ENCODE data around the gene COX20.

Gene COX20

DNA sequence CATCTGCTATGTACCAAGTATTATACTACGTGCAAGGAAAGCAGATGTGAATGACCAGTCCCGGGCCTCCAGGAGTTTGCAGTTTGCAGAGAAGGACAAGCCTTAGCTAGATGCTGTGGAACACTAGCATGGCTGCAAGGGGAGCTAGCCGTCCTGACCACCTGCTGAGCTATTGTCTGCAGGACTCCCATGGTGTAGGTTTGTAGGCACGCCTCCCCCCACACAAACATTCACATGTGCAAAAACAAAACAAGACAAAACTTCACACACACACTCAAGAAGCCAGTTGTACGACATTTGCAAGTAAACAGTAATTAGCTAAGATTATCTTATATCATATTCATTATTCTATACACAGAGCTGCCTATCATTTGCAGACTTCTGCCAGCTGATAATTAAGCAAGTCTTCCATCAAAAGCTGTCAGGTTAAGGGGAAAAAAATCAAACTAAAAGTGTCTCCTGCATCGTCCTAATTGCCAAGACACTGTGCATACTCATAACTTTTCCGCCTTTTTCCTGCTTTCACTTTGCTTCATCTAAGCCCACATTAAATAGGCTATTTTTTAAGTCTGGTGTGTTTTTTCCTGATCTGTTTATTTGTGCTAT, 39.6 kb downstream of the COX20 start:
- DNase-seq (ENCODE audit: insufficient read length, low spot score) (no peak), FAIRE-seq (no peak)
- no peak for TF ChIP-seq TAF1 (IDR thresholded peaks at IDR 0.05; ENCODE audit: low read depth, low read length)
- no peak for TF ChIP-seq SPI1 (IDR thresholded peaks at IDR 0.05; ENCODE audit: low read depth, low read length)

DNA sequence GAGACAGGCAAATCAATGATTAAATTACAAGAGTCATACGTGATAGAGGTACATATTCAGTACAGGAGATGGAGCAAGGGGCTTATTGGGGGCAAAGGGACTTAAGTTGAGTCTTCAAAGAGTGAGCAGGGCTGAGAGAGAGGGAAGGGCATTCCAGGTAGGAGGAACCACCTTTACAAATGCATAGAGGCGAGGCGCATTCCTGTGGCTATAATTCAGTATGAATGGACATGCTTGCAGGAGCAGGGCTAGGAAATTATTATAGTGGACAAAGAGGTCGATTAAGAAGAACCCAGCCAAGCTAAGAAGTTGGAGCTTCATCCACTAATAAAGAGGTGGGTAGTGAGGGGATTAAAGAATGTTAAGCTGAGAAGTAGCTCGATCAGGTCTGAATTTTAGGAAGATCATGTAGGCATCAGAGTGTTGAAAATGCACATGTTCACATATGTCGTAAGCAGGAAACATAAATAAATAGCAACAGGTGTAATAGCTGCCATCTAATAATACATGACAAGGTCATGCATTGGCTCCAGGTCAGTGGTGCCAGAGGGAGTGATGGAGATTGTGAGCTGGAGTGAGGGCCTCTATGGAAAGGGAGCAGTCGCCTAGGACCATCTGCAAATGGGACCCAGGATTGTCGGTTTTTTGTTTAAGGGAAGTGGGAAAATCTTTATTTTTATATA, 40.9 kb downstream of the COX20 start:
- FAIRE-seq (no peak), DNase-seq (ENCODE audit: insufficient read length, low spot score) (no peak)
- TF ChIP-seq PAX5 (IDR thresholded peaks at IDR 0.05; ENCODE audit: insufficient read depth, low read length, severe bottlenecking) (no peak), TAF1 (IDR thresholded peaks at IDR 0.05; ENCODE audit: low read depth, low read length) (no peak), POU2F2 (IDR thresholded peaks at IDR 0.05; ENCODE audit: low read depth, low read length) (no peak), SPI1 (IDR thresholded peaks at IDR 0.05; ENCODE audit: low read depth, low read length) (no peak), POLR2A (IDR thresholded peaks at IDR 0.05; ENCODE audit: low read depth, low read length) (no peak), POLR2AphosphoS5 (IDR thresholded peaks at IDR 0.05; ENCODE audit: low read depth, low read length) (no peak)

DNA sequence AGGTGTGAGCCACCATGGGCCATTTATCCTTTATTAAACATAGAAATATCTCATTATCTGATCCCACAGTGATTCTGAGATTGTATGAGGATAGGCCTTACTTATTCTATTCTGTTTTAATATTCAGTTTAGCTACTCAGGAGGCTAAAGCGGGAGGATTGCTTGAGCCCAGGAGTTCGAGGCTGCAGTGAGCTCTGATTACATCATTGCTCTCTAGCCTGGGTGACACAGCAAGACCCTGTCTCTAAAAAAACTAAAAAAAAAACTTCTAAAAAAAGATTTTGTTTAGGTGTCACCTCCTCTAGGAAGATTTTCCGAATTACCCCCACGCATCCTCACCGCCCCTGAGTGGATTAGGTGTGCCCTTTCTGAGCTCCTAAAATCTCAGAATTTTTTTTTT, 43.2 kb downstream of the COX20 start:
- DNase-seq (ENCODE audit: insufficient read length, low spot score) = no peak
- TF ChIP-seq POU2F2 (IDR thresholded peaks at IDR 0.05; ENCODE audit: low read depth, low read length) (no peak), POLR2AphosphoS5 (IDR thresholded peaks at IDR 0.05; ENCODE audit: low read depth, low read length) (no peak), SPI1 (IDR thresholded peaks at IDR 0.05; ENCODE audit: low read depth, low read length) (no peak), TAF1 (IDR thresholded peaks at IDR 0.05; ENCODE audit: low read depth, low read length) (no peak), PAX5 (IDR thresholded peaks at IDR 0.05; ENCODE audit: insufficient read depth, low read length, severe bottlenecking) (no peak)
- FAIRE-seq = no peak

DNA sequence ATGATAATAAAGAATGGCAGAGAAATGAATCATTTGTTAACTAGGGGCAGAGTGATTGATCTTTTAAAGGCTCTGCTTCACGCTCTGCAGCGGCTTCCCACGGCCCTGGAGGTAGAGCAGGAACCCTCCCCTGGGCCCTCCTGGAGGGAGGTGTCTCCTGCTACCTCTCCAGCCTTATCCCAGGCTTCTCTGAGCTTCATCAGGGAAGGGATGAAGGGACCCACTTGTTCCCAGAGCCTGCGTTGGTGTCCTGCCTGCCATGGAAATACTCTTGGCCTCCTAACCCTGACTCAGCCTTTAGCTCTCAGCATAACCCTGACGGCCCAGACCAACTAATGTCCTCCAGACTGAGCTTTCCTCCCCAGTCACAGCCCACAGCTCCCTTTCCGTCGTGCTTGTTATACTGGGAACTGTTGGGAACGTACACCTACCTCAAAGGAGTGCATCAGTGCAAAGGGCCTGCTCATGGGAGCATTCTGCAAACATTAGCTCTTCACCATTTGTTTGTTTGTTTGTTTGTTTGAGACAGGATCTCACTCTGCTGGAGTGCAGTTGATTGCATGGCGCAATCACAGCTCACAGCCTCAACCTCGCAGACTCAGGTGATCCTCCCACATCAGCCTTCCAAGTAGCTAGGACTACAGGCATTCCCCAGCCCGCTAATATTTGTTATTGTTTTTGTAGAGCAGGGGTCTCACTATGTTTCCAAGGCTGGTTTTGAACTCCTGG, 46.3 kb downstream of the COX20 start:
- no peak for DNase-seq (ENCODE audit: insufficient read length, low spot score)
- TF ChIP-seq POLR2A (IDR thresholded peaks at IDR 0.05; ENCODE audit: low read depth, low read length) = no peak
- no peak for TF ChIP-seq PAX5 (IDR thresholded peaks at IDR 0.05; ENCODE audit: insufficient read depth, low read length, severe bottlenecking)
- no peak for TF ChIP-seq POLR2AphosphoS5 (IDR thresholded peaks at IDR 0.05; ENCODE audit: low read depth, low read length)
- TF ChIP-seq TAF1 (IDR thresholded peaks at IDR 0.05; ENCODE audit: low read depth, low read length) = no peak
- no peak for FAIRE-seq

DNA sequence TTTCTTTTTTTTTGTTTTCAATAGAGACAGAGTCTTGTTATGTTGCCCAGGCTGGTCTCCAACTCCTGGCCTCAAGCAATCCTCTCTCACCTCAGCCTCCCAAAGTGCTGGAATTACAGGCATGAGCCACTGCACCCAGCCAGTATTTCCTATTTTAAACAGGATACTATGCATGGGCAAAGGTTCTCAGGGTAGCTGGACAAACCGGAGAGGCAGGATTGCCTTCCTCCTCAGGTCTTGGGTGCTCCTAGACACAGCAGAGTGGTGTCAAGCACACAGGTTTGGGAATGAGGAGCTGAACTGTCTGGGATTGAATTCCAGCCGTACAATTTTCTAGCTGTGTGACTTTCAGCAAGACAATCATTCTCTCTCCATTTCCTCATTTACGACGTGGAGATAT, 51.8 kb downstream of the COX20 start:
- DNase-seq (ENCODE audit: insufficient read length, low spot score) = no peak
- TF ChIP-seq POLR2A (IDR thresholded peaks at IDR 0.05; ENCODE audit: low read depth, low read length) (no peak), POU2F2 (IDR thresholded peaks at IDR 0.05; ENCODE audit: low read depth, low read length) (no peak), POLR2AphosphoS5 (IDR thresholded peaks at IDR 0.05; ENCODE audit: low read depth, low read length) (no peak), PAX5 (IDR thresholded peaks at IDR 0.05; ENCODE audit: insufficient read depth, low read length, severe bottlenecking) (no peak), SPI1 (IDR thresholded peaks at IDR 0.05; ENCODE audit: low read depth, low read length) (no peak), TAF1 (IDR thresholded peaks at IDR 0.05; ENCODE audit: low read depth, low read length) (no peak)
- no peak for FAIRE-seq

DNA sequence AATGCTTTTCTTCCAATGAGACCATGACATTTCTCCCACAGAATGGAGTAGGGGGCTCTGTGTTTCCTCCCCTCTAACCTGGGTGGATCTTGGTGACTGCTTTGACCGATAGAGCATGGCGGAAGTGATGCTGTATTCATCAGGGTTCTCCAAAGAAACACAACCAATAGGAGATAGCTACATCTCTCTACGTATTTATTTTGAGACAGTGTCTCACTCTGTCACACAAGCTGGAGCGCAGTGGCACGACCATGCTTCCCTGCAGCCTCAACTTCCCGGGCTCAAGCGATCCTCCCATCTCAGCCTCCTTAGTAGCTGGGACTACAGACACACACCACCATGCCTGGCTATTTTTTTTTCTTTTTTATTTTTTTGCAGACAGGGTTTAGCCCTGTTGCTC, 58.4 kb downstream of the COX20 start:
- TF ChIP-seq POLR2AphosphoS5 (IDR thresholded peaks at IDR 0.05; ENCODE audit: low read depth, low read length) = no peak
- TF ChIP-seq PAX5 (IDR thresholded peaks at IDR 0.05; ENCODE audit: insufficient read depth, low read length, severe bottlenecking) = no peak
- TF ChIP-seq SPI1 (IDR thresholded peaks at IDR 0.05; ENCODE audit: low read depth, low read length) = no peak
- no peak for TF ChIP-seq POU2F2 (IDR thresholded peaks at IDR 0.05; ENCODE audit: low read depth, low read length)
- TF ChIP-seq POLR2A (IDR thresholded peaks at IDR 0.05; ENCODE audit: low read depth, low read length) = no peak
- no peak for TF ChIP-seq TAF1 (IDR thresholded peaks at IDR 0.05; ENCODE audit: low read depth, low read length)
- FAIRE-seq = no peak
- no peak for DNase-seq (ENCODE audit: insufficient read length, low spot score)

All from GM12891 (cell line).